ENCODE results near the gene SCRN1.

DNA sequence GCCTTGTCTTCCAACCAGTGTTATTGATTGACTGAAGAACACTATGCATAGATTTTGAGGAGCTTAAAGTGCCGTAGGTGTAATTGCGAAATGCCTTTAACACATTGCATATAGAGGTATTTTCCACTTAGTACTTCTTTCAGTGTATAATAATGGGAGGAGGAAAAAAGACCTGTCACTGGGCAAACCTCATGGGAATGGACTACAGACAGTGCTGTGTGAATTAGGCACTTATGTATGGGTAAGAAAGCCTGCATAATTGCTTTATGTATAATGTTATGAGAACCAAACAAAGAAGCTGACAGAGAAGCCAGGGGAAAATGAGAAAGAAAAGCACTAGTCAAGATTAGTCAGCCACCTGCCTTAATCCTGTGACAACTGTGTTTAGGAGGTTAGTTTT, 12.4 kb upstream of the SCRN1 start:
- TF ChIP-seq EZH2 (IDR thresholded peaks at IDR 0.05; ENCODE audit: insufficient read depth, poor library complexity, severe bottlenecking) = no peak
- no peak for TF ChIP-seq EZH2phosphoT487 (IDR thresholded peaks at IDR 0.05; ENCODE audit: insufficient read depth, low read depth)
